Left cardiac atrium (tissue), 4 donors: ENCODE results near the gene MESP2. TPM values are rescaled to one million over a fixed set of nuclear protein-coding genes. Genes with fewer than 3 reads are reported as not detected.

Experiments
- ATAC-seq, 2 donors: fragments of 200-7000 bp; cut with Tn5 transposase; one replicate each; pipeline ENCODE4 v1.9.1; 2020; ENCODE audit warnings: mild to moderate bottlenecking in 2 of 2, moderate library complexity in 2 of 2
- DNase-seq: peaks from one replicate; pipeline ENCODE4 v3.0.0-alpha.2; 2020
- intact Hi-C, 2 donors: fragments of 100-400 bp; cut with DNase I; formaldehyde crosslinking; loops; one replicate each; pipeline versions ENCODE4 v1.14.1 to v1.15.1; 2022 to 2023
- total RNA-seq, 2 donors: library from RNA; stranded (reverse); fragmentation: NEBNext Ultra II Directional; extraction: Animal tissue kit (Norgen Biotek cat#: 25700); gene quantifications; one replicate each; pipeline ENCODE4 v1.2.1, GENCODE V29; 2021
- donor health status: DM: no; HTN: yes; CAD: no.
- donor health status: DM: no; HTN: yes; CAD: no; lungs with severe emphysema.
- donor health status: DM: yes; HTN: yes; CAD: no.
- donor health status: Dilated cardiomyopathy.

The MESP2 gene
- total RNA-seq, 2 donors from 2014 or later, result 0.16 to 0.56 TPM

- intact Hi-C loops, result loop anchor here in 1 of 2 donors (2.0 kb wide), 1 partner anchor 23 kb away; the partner anchor contains the start of gene ANPEP
- no peak for ATAC-seq
- no peak for DNase-seq
Measured at GRCh38 chr15:89792106-89792805, 16.1 kb downstream of the MESP2 start.

GRCh38 chr15:89794627-89795241, 18.6 kb downstream of the MESP2 start:
- DNase-seq (no peak), ATAC-seq (peak; percentile 38 to 50)
- intact Hi-C loops, result no loop called here

GRCh38 chr15:89795996-89796395, 19.9 kb downstream of the MESP2 start:
- no peak for DNase-seq
- no peak for ATAC-seq
- intact Hi-C loops, result no loop called here

- intact Hi-C loops, result no loop called here
- ATAC-seq (no peak), DNase-seq (no peak)
Measured at GRCh38 chr15:89797678-89798201, 21.6 kb downstream of the MESP2 start.

GRCh38 chr15:89799011-89799911, 23.1 kb downstream of the MESP2 start:
- DNase-seq (no peak), ATAC-seq (no peak)
- intact Hi-C loops, result no loop called here

GRCh38 chr15:89799918-89800498, 23.9 kb downstream of the MESP2 start:
- ATAC-seq, result no peak
- DNase-seq, result no peak
- intact Hi-C loops, result no loop called here

GRCh38 chr15:89801471-89802195, 25.5 kb downstream of the MESP2 start:
- ATAC-seq, result no peak
- intact Hi-C loops, result no loop called here
- DNase-seq, result no peak

GRCh38 chr15:89802231-89802928, 26.2 kb downstream of the MESP2 start:
- intact Hi-C loops, result no loop called here
- DNase-seq, result no peak
- peak in 1 of 2 donors; percentile 15 for ATAC-seq

GRCh38 chr15:89802986-89803824, 27.1 kb downstream of the MESP2 start:
- DNase-seq (no peak), ATAC-seq (no peak)
- intact Hi-C loops, result no loop called here

- ATAC-seq (no peak), DNase-seq (no peak)
- intact Hi-C loops, result no loop called here
Measured at GRCh38 chr15:89803941-89804800, 28.0 kb downstream of the MESP2 start.

GRCh38 chr15:89805241-89806209, 29.4 kb downstream of the MESP2 start:
- DNase-seq, result no peak
- ATAC-seq, result no peak
- intact Hi-C loops, result no loop called here

- ATAC-seq (no peak), DNase-seq (no peak)
- intact Hi-C loops, result no loop called here
Measured at GRCh38 chr15:89806210-89806558, 30.1 kb downstream of the MESP2 start.

GRCh38 chr15:89806559-89807550, 30.7 kb downstream of the MESP2 start:
- intact Hi-C loops, result no loop called here
- DNase-seq, result no peak
- ATAC-seq, result no peak

- DNase-seq, result no peak
- intact Hi-C loops, result no loop called here
- ATAC-seq, result no peak
Measured at GRCh38 chr15:89807689-89808088, 31.6 kb downstream of the MESP2 start.
